GM12891 (cell line): ENCODE results near the gene GOLGA8S.
"Not testable (repeated sequence)": the region's sequence is repeated elsewhere in the genome, so short reads cannot be mapped to it uniquely, and the experiment has no call there.

Experiments
- POLR2A ChIP-seq: IDR thresholded peaks from 2 replicates; pipeline ENCODE4 v1.6.1; 2011; ENCODE audit warnings: low read depth, low read length, control low read depth
- POLR2AphosphoS5 ChIP-seq: IDR thresholded peaks from 2 replicates; pipeline ENCODE4 v1.6.1; 2011; ENCODE audit warnings: low read depth, low read length, control low read depth
- TAF1 ChIP-seq: IDR thresholded peaks from 2 replicates; pipeline ENCODE4 v1.6.1; 2011; ENCODE audit warnings: low read depth, low read length, control low read depth

GRCh38 chr15:23380700-23381099, 26.2 kb downstream of the GOLGA8S start:
- TF ChIP-seq POLR2A, TAF1, POLR2AphosphoS5: not testable (repeated sequence)
